Stimulated activated CD4-positive, alpha-beta T cell treated with anti-CD3 and anti-CD28 coated beads, Interleukin-12 subunit alpha, Interleukin-12 subunit beta, amount 100 ng/mL, for 4 hours (primary cell): ENCODE results near the gene ARID5B.

Experiments used
- DNase-seq: peaks from one replicate; pipeline ENCODE4 v3.0.0-alpha.2; 2020

Gene ARID5B

GRCh38 chr10:61943674-61944378, 42.3 kb downstream of the ARID5B start:
- no peak for DNase-seq

- no peak for DNase-seq
These were observed 43.1 kb downstream of the ARID5B start for GRCh38 chr10:61944410-61945147.

GRCh38 chr10:61949687-61950086, 48.2 kb downstream of the ARID5B start:
- no peak for DNase-seq

- DNase-seq = no peak
These were observed 49.1 kb downstream of the ARID5B start for GRCh38 chr10:61950449-61951143.

- no peak for DNase-seq
These were observed 49.6 kb downstream of the ARID5B start for GRCh38 chr10:61951144-61951483.

- no peak for DNase-seq
These were observed 50.7 kb downstream of the ARID5B start for GRCh38 chr10:61952028-61952674.

- DNase-seq = no peak
These were observed 51.7 kb downstream of the ARID5B start for GRCh38 chr10:61953183-61953582.

- no peak for DNase-seq
These were observed 56.3 kb downstream of the ARID5B start for GRCh38 chr10:61957806-61958205.

- DNase-seq = no peak
These were observed 56.8 kb downstream of the ARID5B start for GRCh38 chr10:61958311-61958710.

- DNase-seq = no peak
These were observed 57.3 kb downstream of the ARID5B start for GRCh38 chr10:61958805-61959204.

GRCh38 chr10:61959814-61960213, 58.3 kb downstream of the ARID5B start:
- no peak for DNase-seq

- DNase-seq = no peak
These were observed 59.1 kb downstream of the ARID5B start for GRCh38 chr10:61960396-61961120.

GRCh38 chr10:61961278-61961677, 59.8 kb downstream of the ARID5B start:
- DNase-seq = no peak

GRCh38 chr10:61962971-61963370, 61.5 kb downstream of the ARID5B start:
- no peak for DNase-seq

GRCh38 chr10:61963669-61964058, 62.2 kb downstream of the ARID5B start:
- DNase-seq = no peak

- DNase-seq = no peak
These were observed 62.7 kb downstream of the ARID5B start for GRCh38 chr10:61964059-61964709.

- DNase-seq = no peak
These were observed 63.6 kb downstream of the ARID5B start for GRCh38 chr10:61964949-61965702.

- DNase-seq = no peak
These were observed 64.3 kb downstream of the ARID5B start for GRCh38 chr10:61965703-61966395.

GRCh38 chr10:61967298-61967697, 65.8 kb downstream of the ARID5B start:
- no peak for DNase-seq

- no peak for DNase-seq
These were observed 68.9 kb downstream of the ARID5B start for GRCh38 chr10:61970182-61971002.
